GM10266 (cell line): ENCODE data around the gene LCOR.

ENCODE experiments used
- DNase-seq: peaks from one replicate; pipeline ENCODE4 v3.0.0; 2012; ENCODE audit errors: extremely low spot score
- TF ChIP-seq, protein P1 (sequence below): IDR thresholded peaks from 2 replicates; pipeline ENCODE4 v1.5.1; 2012; ENCODE audit warnings: mild to moderate bottlenecking, low read depth; ENCODE audit not compliant: control insufficient read depth, insufficient read depth; ENCODE audit errors: missing control alignments

The LCOR gene

DNA sequence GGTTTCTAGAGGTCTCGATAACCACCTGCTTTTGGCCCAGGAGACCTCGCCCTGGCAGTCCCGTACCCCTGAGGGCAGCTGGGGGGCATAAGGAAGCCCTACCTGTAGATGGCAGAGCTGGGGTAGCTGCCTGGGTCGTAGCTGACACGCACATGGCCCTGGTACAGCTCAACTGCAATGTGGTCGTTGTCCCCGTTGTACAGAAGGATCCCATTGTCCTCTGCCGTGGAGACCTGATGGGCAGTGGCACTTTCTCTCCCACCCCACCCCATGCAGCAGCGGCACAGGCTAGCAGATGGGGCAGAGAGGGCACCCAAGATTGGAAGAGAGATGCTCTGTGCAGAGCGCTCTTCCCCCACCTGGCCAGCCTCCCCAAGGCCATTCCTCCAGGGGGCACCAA, 172.5 kb downstream of the LCOR start:
- no peak for DNase-seq
- TF ChIP-seq, protein P1, sequence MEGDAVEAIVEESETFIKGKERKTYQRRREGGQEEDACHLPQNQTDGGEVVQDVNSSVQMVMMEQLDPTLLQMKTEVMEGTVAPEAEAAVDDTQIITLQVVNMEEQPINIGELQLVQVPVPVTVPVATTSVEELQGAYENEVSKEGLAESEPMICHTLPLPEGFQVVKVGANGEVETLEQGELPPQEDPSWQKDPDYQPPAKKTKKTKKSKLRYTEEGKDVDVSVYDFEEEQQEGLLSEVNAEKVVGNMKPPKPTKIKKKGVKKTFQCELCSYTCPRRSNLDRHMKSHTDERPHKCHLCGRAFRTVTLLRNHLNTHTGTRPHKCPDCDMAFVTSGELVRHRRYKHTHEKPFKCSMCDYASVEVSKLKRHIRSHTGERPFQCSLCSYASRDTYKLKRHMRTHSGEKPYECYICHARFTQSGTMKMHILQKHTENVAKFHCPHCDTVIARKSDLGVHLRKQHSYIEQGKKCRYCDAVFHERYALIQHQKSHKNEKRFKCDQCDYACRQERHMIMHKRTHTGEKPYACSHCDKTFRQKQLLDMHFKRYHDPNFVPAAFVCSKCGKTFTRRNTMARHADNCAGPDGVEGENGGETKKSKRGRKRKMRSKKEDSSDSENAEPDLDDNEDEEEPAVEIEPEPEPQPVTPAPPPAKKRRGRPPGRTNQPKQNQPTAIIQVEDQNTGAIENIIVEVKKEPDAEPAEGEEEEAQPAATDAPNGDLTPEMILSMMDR = no peak

DNA sequence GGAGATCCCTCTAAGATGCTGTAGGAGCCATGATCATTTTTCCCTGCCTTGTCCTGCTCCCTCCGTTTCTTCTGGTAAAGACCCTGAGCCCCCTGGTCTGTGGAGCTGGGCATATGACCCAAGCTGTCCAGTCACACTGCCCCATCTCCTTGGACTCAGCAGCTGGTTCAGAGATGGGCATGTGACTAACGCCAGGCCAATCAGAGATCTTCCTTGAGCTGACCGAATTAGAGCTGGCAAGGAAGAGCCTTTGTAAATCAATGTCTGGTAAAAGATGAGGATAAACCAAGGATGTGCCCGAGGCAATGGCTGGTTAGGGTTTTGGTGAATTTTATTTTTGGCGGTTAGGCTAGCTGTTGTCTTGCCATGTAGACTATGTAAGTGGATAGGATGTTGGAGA, 173.3 kb downstream of the LCOR start:
- DNase-seq = no peak
- TF ChIP-seq, protein P1 = no peak

- DNase-seq = no peak
- TF ChIP-seq, protein P1 = no peak
Observed at GRCh38 chr10:97006364-97006763, 174.3 kb downstream of the LCOR start.

DNA sequence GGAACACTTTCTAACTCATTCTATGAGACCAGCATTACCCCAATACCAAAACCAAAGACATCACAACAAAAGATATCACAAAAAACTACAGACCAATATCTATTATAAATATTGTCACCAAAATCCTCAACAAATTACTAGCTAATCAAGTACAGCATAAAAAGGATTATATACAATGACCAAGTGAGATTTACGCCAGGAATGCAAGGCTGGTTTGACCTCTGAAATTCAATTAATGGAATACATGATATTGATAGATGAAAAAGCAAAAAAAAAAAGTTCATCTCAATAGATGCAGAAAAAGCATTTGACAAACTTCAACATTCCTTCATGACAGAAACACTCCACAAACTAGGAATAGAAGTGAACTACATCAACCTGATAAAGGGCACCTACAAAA, 175.3 kb downstream of the LCOR start:
- TF ChIP-seq, protein P1 = no peak
- DNase-seq = no peak

DNA sequence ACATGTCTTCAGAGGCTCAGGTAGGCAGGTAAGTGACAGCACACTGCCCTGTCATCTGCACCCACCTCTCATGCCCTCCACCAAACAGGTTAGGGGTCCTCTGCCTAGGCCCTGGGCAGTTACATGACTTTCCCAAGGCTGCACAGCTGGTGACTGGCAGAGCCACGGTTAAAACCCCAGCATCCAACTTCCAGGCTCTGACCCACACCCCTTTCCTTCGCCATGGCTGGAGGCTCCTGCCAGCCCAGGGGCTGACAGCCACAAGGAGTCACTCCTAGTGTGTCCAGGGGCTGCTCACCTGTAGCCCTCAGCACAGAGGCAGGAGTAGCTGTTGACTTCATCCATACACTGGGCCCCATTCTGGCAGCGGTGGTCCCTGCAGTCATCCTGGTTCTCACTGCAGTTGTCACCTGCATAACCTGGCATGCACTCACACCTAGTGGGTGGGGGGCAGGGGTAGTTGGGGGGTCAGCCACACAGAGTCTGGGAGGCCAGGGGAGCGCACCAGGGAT, 178.7 kb downstream of the LCOR start:
- TF ChIP-seq, protein P1 = no peak
- no peak for DNase-seq

GRCh38 chr10:97011397-97011796, 179.3 kb downstream of the LCOR start:
- DNase-seq = no peak
- TF ChIP-seq, protein P1 = no peak

- no peak for DNase-seq
- TF ChIP-seq, protein P1 = no peak
Observed at GRCh38 chr10:97012470-97012869, 180.4 kb downstream of the LCOR start.
